H1 (cell line): ENCODE measurements around the gene NCAPG2. TPM values are rescaled to one million over a fixed set of nuclear protein-coding genes. Genes with fewer than 3 reads are reported as not detected.

Experiments
- CTCF ChIA-PET: fragments of 300-600 bp; sonication (Branson Sonifier 250); formaldehyde crosslinking; loops from one replicate; lab custom pipeline; 2021; ENCODE audit not compliant: partially characterized antibody; lab: Charles Lee
- POLR2A ChIA-PET: fragments of 300-600 bp; sonication (Branson Sonifier 250); formaldehyde crosslinking; loops from one replicate; lab custom pipeline; 2021; ENCODE audit warnings: inconsistent platforms; ENCODE audit not compliant: partially characterized antibody; lab: Charles Lee
- DNase-seq, 2 experiments: peaks; one replicate each; pipeline versions ENCODE4 v3.0.0 to v3.0.0-alpha.2; 2010 to 2022; ENCODE audit warnings: low spot score in 2 of 2, low read depth in 1 of 2, mixed read lengths in 1 of 2
- FAIRE-seq: peaks from 2 replicates; lab custom pipeline; 2011; peaks lifted over from hg19 to GRCh38; lab: Jason Lieb, UNC
- H2AFZ ChIP-seq: 2 replicates; pipeline ENCODE4 v1.8.1; 2012; ENCODE audit warnings: low read length, inconsistent platforms
- H2AK5ac ChIP-seq: 2 replicates; pipeline ENCODE4 v1.6.1; 2013; ENCODE audit warnings: low read depth, low read length
- H2BK120ac ChIP-seq: replicated peaks from 2 replicates; pipeline ENCODE3; 2013; ENCODE audit warnings: low read depth, low read length, inconsistent platforms
- H2BK12ac ChIP-seq: 2 replicates; pipeline ENCODE4 v1.6.1; 2013; ENCODE audit warnings: low read depth, low read length
- H2BK15ac ChIP-seq: 2 replicates; pipeline ENCODE4 v1.6.1; 2013; ENCODE audit warnings: low read length
- H2BK20ac ChIP-seq: 2 replicates; pipeline ENCODE4 v1.6.1; 2013; ENCODE audit warnings: low read length
- H2BK5ac ChIP-seq: 2 replicates; pipeline ENCODE4 v1.6.1; 2013; ENCODE audit warnings: low read depth, low read length
- H3K14ac ChIP-seq: 2 replicates; pipeline ENCODE4 v1.6.1; 2013; ENCODE audit warnings: inconsistent platforms; ENCODE audit not compliant: insufficient read length
- H3K18ac ChIP-seq: 2 replicates; pipeline ENCODE4 v1.6.1; 2013; ENCODE audit warnings: low read length; ENCODE audit errors: extremely low read depth
- H3K23ac ChIP-seq: 2 replicates; pipeline ENCODE4 v1.6.1; 2013; ENCODE audit warnings: inconsistent platforms; ENCODE audit not compliant: insufficient read length
- H3K23me2 ChIP-seq: 2 replicates; pipeline ENCODE4 v1.6.1; 2013; ENCODE audit warnings: low read depth, low read length
- H3K27ac ChIP-seq: 2 replicates; pipeline ENCODE4 v1.6.1; 2011; ENCODE audit warnings: low read depth, low read length, inconsistent platforms
- H3K27me3 ChIP-seq, 4 experiments: replicated peaks in 1 of 4; 1 replicate in 1 of 4; 2 replicates in 3 of 4; pipeline versions ENCODE4 v1.6.1 to v1.8.1; 2011 to 2013; ENCODE audit warnings: low read length in 3 of 4, mild to moderate bottlenecking in 3 of 4, inconsistent platforms in 2 of 4, mixed read lengths in 2 of 4, moderate library complexity in 1 of 4; ENCODE audit not compliant: control insufficient read depth in 3 of 4, insufficient read depth in 3 of 4; ENCODE audit errors: extremely low read depth in 1 of 4
- H3K36me3 ChIP-seq, 4 experiments: 2 replicates each; pipeline versions ENCODE4 v1.6.1 to v1.8.1; 2011 to 2013; ENCODE audit warnings: mild to moderate bottlenecking in 4 of 4, low read length in 3 of 4, moderate library complexity in 2 of 4, control low read depth in 1 of 4, inconsistent platforms in 1 of 4; ENCODE audit not compliant: insufficient read depth in 4 of 4, control insufficient read depth in 2 of 4
- H3K4ac ChIP-seq: replicated peaks from 2 replicates; pipeline ENCODE3; 2013; ENCODE audit warnings: low read length, low read depth, mixed read lengths, inconsistent platforms; ENCODE audit not compliant: insufficient read length
- H3K4me1 ChIP-seq, 4 experiments: replicated peaks in 1 of 4; 1 replicate in 1 of 4; 2 replicates in 3 of 4; pipeline versions ENCODE4 v1.6.1 to v1.8.1; 2011 to 2013; ENCODE audit warnings: low read length in 3 of 4, inconsistent platforms in 2 of 4, mixed read lengths in 1 of 4; ENCODE audit not compliant: insufficient read depth in 4 of 4, control insufficient read depth in 3 of 4
- H3K4me2 ChIP-seq, 2 experiments: 2 replicates each; pipeline versions ENCODE4 v1.6.1 to v1.8.1; 2011 to 2013; ENCODE audit warnings: low read depth in 2 of 2, low read length in 2 of 2, control low read depth in 1 of 2, inconsistent platforms in 1 of 2, mild to moderate bottlenecking in 1 of 2; ENCODE audit not compliant: insufficient read depth in 1 of 2
- H3K4me3 ChIP-seq, 4 experiments: fragments of 200-600, 300-600 bp in 1 of 4; sonication (generic), shearing (Covaris generic), sonication (Bioruptor Twin) in 1 of 4; 2 replicates each; pipeline versions ENCODE4 v1.5.1 to v1.8.1; 2011 to 2016; ENCODE audit warnings: low read length in 4 of 4, low read depth in 3 of 4, control low read depth in 2 of 4, inconsistent platforms in 2 of 4, mild to moderate bottlenecking in 2 of 4, mixed read lengths in 1 of 4, moderate library complexity in 1 of 4; ENCODE audit not compliant: insufficient read depth in 2 of 4; ENCODE audit errors: extremely low read depth in 1 of 4
- H3K56ac ChIP-seq: replicated peaks from 2 replicates; pipeline ENCODE3; 2013; ENCODE audit warnings: low read depth, mild to moderate bottlenecking, mixed read lengths, low read length, inconsistent platforms; ENCODE audit not compliant: insufficient read length
- H3K79me1 ChIP-seq: 2 replicates; pipeline ENCODE4 v1.6.1; 2013; ENCODE audit warnings: low read depth, low read length, control low read depth
- H3K79me2 ChIP-seq, 2 experiments: 2 replicates each; pipeline versions ENCODE4 v1.6.1 to v1.8.1; 2012 to 2013; ENCODE audit warnings: low read length in 2 of 2, mild to moderate bottlenecking in 2 of 2, inconsistent platforms in 1 of 2; ENCODE audit not compliant: insufficient read depth in 2 of 2, control insufficient read depth in 1 of 2
- H3K9ac ChIP-seq, 4 experiments: replicated peaks in 1 of 4; 1 replicate in 1 of 4; 2 replicates in 3 of 4; pipeline versions ENCODE4 v1.6.1 to v1.8.1; 2011 to 2013; ENCODE audit warnings: low read depth in 3 of 4, low read length in 3 of 4, control low read depth in 2 of 4, mild to moderate bottlenecking in 2 of 4, moderate library complexity in 2 of 4, inconsistent platforms in 1 of 4; ENCODE audit errors: extremely low read depth in 1 of 4
- H3K9me3 ChIP-seq, 2 experiments: 2 replicates each; pipeline versions ENCODE4 v1.6.1 to v1.8.1; 2012 to 2013; ENCODE audit warnings: mild to moderate bottlenecking in 2 of 2, moderate library complexity in 2 of 2, control low read depth in 1 of 2, inconsistent platforms in 1 of 2, low read depth in 1 of 2, low read length in 1 of 2, mixed read lengths in 1 of 2; ENCODE audit not compliant: insufficient read depth in 2 of 2
- H4K20me1 ChIP-seq, 2 experiments: replicated peaks in 1 of 2; 2 replicates each; pipeline versions ENCODE3 to v1.8.1; 2011 to 2013; ENCODE audit warnings: inconsistent platforms in 2 of 2, low read length in 2 of 2, mild to moderate bottlenecking in 1 of 2; ENCODE audit not compliant: insufficient read depth in 2 of 2, control insufficient read depth in 1 of 2
- H4K5ac ChIP-seq: 2 replicates; pipeline ENCODE4 v1.6.1; 2013; ENCODE audit warnings: low read length, low read depth, mixed read lengths, inconsistent platforms; ENCODE audit not compliant: insufficient read length
- H4K8ac ChIP-seq: 2 replicates; pipeline ENCODE4 v1.8.0; 2013; ENCODE audit warnings: mild to moderate bottlenecking, moderate library complexity, low read length, inconsistent platforms; ENCODE audit not compliant: insufficient read depth; ENCODE audit errors: extremely low read depth
- H4K91ac ChIP-seq: replicated peaks from 2 replicates; pipeline ENCODE3; 2013; ENCODE audit warnings: low read length, mixed read lengths, inconsistent platforms; ENCODE audit not compliant: insufficient read length
- RFX5 ChIP-seq: IDR thresholded peaks from 2 replicates; pipeline ENCODE4 v1.6.1; 2011; ENCODE audit warnings: low read depth, low read length, improper control_type of control experiment, borderline replicate concordance
- RXRA ChIP-seq: IDR thresholded peaks from 2 replicates; pipeline ENCODE4 v1.6.1; 2011; ENCODE audit warnings: low read depth, mild to moderate bottlenecking, low read length, moderate library complexity; ENCODE audit not compliant: insufficient read depth
- SIN3A ChIP-seq, 2 experiments: IDR thresholded peaks in 1 of 2; conservative IDR thresholded peaks in 1 of 2; 2 replicates each; pipeline ENCODE4 v1.6.1; 2011 to 2012; ENCODE audit warnings: low read length in 2 of 2, improper control_type of control experiment in 1 of 2, low read depth in 1 of 2, mild to moderate bottlenecking in 1 of 2
- SRF ChIP-seq: IDR thresholded peaks from 2 replicates; pipeline ENCODE4 v1.6.1; 2011; ENCODE audit warnings: mild to moderate bottlenecking, low read depth, low read length, moderate library complexity
- WGBS, 2 experiments: shearing (Covaris generic) in 1 of 2; methylation state at CpG; one replicate each; pipeline versions ENCODE4 v1.1.6 to v1.1.7; 2013 to 2015; ENCODE audit warnings: low lambda C conversion rate in 2 of 2, mixed read lengths in 2 of 2, inconsistent platforms in 1 of 2, low coverage in 1 of 2, missing lambda C conversion rate in 1 of 2; ENCODE audit not compliant: insufficient replicate concordance in 2 of 2, insufficient coverage in 1 of 2, insufficient read length in 1 of 2; ENCODE audit errors: extremely low coverage in 1 of 2, missing lambda C conversion rate in 1 of 2; 5-methylcytosine and 5-hydroxymethylcytosine counted together
- polyA plus RNA-seq, 7 experiments: library from polyadenylated mRNA; depleted of rRNA in 3 of 7; stranded (reverse) in 5 of 7; unstranded in 2 of 7; fragments of >200 nt in 5 of 7; fragments of 200-250 nt in 2 of 7; gene quantifications; 1 replicate in 5 of 7; 2 replicates in 1 of 7; 4 replicates in 1 of 7; pipeline versions ENCODE4 v1.2.1 to v1.2.3, GENCODE V29; 2011 to 2013; ENCODE audit warnings: missing spikeins in 2 of 7, mixed read lengths in 2 of 7
- total RNA-seq: library from RNA; stranded (reverse); fragmentation: NEBNext Ultra II Directional; extraction: Animal tissue kit (Norgen Biotek cat#: 25700); gene quantifications from 2 replicates; pipeline ENCODE4 v1.2.1, GENCODE V29; 2021
- TF ChIP-seq, protein P1 (sequence below): IDR thresholded peaks from 2 replicates; pipeline ENCODE4 v1.6.1; 2011; ENCODE audit warnings: low read depth, mild to moderate bottlenecking, low read length; ENCODE audit not compliant: insufficient read depth
- TF ChIP-seq, protein P2 (sequence below): IDR thresholded peaks from 2 replicates; pipeline ENCODE4 v1.6.1; 2011; ENCODE audit warnings: low read length, improper control_type of control experiment

The NCAPG2 gene
- total and polyA plus RNA-seq, 2 of the 8 experiments (the other 6 are each of a cell fraction or from before 2014, with no cell fraction given): 49.9 to 119 TPM

DNA sequence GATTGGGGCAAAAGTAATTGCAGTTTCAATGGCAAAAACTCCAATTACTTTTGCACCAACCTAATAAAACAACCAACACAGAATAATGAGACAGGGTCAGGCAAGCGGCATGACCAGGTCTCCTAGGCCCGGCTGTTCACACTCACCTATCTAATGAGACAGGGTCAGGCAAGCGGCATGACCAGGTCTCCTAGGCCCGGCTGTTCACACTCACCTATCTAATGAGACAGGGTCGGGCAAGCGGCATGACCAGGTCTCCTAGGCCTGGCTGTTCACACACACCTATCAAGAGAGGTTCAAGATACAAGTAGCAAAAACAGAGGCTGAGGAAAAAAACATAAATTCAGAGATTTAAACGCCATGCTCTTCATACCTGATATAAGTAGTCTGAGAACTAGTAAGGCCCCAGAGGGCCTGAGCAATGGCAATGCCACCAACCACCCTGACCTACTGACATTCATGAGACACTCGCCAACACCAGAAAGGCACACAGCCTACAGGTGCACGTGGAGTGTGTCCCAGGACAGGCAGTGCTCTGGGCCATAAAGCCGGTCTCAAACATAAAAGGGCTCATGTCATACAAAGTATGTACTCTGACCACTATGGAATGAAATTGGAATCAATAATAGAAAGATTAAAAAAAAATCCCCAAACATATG lies 40.6 kb upstream of the NCAPG2 start:
- H3K36me3 ChIP-seq: peaks cover 8 to 40% (median 19%) of the 10 kb centered on the region in 4 experiments
- H3K4ac ChIP-seq: no peak overlapping the region
- POLR2A ChIA-PET: no interaction called here
- peaks cover 2% of the 10 kb centered on the region in 2 experiments for H4K20me1 ChIP-seq
- 89% methylated on average over 10 of the region's 10 CpGs; no CpG with 5 or more reads in 1 of the 2 experiments for WGBS, 2 experiments
- CTCF ChIA-PET: no interaction called here
- H2AK5ac ChIP-seq: no peak overlapping the region
- H3K79me1 ChIP-seq: no peaks in the 10 kb centered on the region
- TF ChIP-seq SIN3A (conservative IDR thresholded peaks at IDR 0.05 in 1 of 2, IDR thresholded peaks at IDR 0.05 in 1 of 2; ENCODE audit: low read depth in 1 of 2, low read length in 2 of 2) (no peak), RFX5 (no peak), SRF (no peak), RXRA (no peak)
- TF ChIP-seq, protein P1, sequence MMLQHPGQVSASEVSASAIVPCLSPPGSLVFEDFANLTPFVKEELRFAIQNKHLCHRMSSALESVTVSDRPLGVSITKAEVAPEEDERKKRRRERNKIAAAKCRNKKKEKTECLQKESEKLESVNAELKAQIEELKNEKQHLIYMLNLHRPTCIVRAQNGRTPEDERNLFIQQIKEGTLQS: no peak
- TF ChIP-seq, protein P2, sequence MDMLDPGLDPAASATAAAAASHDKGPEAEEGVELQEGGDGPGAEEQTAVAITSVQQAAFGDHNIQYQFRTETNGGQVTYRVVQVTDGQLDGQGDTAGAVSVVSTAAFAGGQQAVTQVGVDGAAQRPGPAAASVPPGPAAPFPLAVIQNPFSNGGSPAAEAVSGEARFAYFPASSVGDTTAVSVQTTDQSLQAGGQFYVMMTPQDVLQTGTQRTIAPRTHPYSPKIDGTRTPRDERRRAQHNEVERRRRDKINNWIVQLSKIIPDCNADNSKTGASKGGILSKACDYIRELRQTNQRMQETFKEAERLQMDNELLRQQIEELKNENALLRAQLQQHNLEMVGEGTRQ: no peak
- DNase-seq (peak in 1 of 2 experiments; percentile 11), FAIRE-seq (no peak)
- no peak overlapping the region for H3K27ac ChIP-seq
- no peak overlapping the region for H4K91ac ChIP-seq
- no peak overlapping the region for H4K8ac ChIP-seq
- no peak overlapping the region for H3K4me2 ChIP-seq
- no peaks in the 10 kb centered on the region; the same call in 1 of the 2 replicates for H3K23me2 ChIP-seq
- no peaks in the 10 kb centered on the region for H3K9me3 ChIP-seq
- no peak overlapping the region for H3K18ac ChIP-seq
- no peak overlapping the region for H2BK120ac ChIP-seq
- H4K5ac ChIP-seq: no peak overlapping the region
- H2BK5ac ChIP-seq: no peak overlapping the region
- H2BK15ac ChIP-seq: no peak overlapping the region
- no peak overlapping the region for H3K56ac ChIP-seq
- no peak overlapping the region for H3K23ac ChIP-seq
- no peak overlapping the region for H3K9ac ChIP-seq
- no peak overlapping the region for H3K4me3 ChIP-seq
- no peaks in the 10 kb centered on the region for H3K27me3 ChIP-seq
- H3K14ac ChIP-seq: no peak overlapping the region
- no peak overlapping the region for H2BK20ac ChIP-seq
- H2AFZ ChIP-seq: no peak overlapping the region
- H2BK12ac ChIP-seq: no peak overlapping the region
- no peaks in the 10 kb centered on the region for H3K79me2 ChIP-seq
- no peaks in the 10 kb centered on the region for H3K4me1 ChIP-seq
